ENCODE results near the gene MLYCD.

The MLYCD gene

GRCh38 chr16:83958137-83958845, 59.4 kb downstream of the MLYCD start:
- DNase-seq = no peak

GRCh38 chr16:83958846-83959565, 60.1 kb downstream of the MLYCD start:
- DNase-seq = no peak

GRCh38 chr16:83959656-83960434, 60.9 kb downstream of the MLYCD start:
- no peak for DNase-seq

GRCh38 chr16:83960521-83961249, 61.8 kb downstream of the MLYCD start:
- DNase-seq = no peak

GRCh38 chr16:83961591-83961990, 62.7 kb downstream of the MLYCD start:
- DNase-seq = no peak

- no peak for DNase-seq
Observed at GRCh38 chr16:83963277-83964119, 64.6 kb downstream of the MLYCD start.

GRCh38 chr16:83964684-83965443, 65.9 kb downstream of the MLYCD start:
- DNase-seq = no peak

- no peak for DNase-seq
Observed at GRCh38 chr16:83965444-83966152, 66.7 kb downstream of the MLYCD start.

GRCh38 chr16:83966153-83966696, 67.3 kb downstream of the MLYCD start:
- DNase-seq = no peak

- DNase-seq = no peak
Observed at GRCh38 chr16:83967091-83967490, 68.2 kb downstream of the MLYCD start.

GRCh38 chr16:83967838-83968305, 69.0 kb downstream of the MLYCD start, which contains the start of gene NECAB2:
Gene NECAB2, plus strand, starts transcription at chr16:83968244. Its CDS starts 405 bp downstream, at chr16:83968649.
- DNase-seq = no peak

GRCh38 chr16:83968306-83968851, 69.5 kb downstream of the MLYCD start:
- DNase-seq = no peak

- no peak for DNase-seq
Observed at GRCh38 chr16:83968891-83969649, 70.2 kb downstream of the MLYCD start.

GRCh38 chr16:83969771-83970429, 71.0 kb downstream of the MLYCD start:
- no peak for DNase-seq

- no peak for DNase-seq
Observed at GRCh38 chr16:83970430-83970815, 71.5 kb downstream of the MLYCD start.

- no peak for DNase-seq
Observed at GRCh38 chr16:83971165-83972130, 72.5 kb downstream of the MLYCD start.

All from activated CD4-positive, alpha-beta T cell treated with anti-CD3 and anti-CD28 coated beads, Interleukin-2, amount 50 U/mL, for 1 hour (primary cell).